DND-41 (cell line): ENCODE data around the gene CYP2C9.

Experiments used
- CTCF ChIP-seq: IDR thresholded peaks from 2 replicates; pipeline ENCODE4 v1.5.1; 2012; ENCODE audit warnings: borderline replicate concordance, low read length, moderate library complexity, mild to moderate bottlenecking; ENCODE audit not compliant: poor library complexity, severe bottlenecking; ENCODE audit errors: extremely low read depth
- EZH2 ChIP-seq: IDR thresholded peaks from 3 replicates; pipeline ENCODE4 v1.6.1; 2012; ENCODE audit warnings: borderline replicate concordance, low read depth, mild to moderate bottlenecking, moderate library complexity, low read length, inconsistent platforms; ENCODE audit not compliant: severe bottlenecking

- TF ChIP-seq CTCF = no peak
- TF ChIP-seq EZH2 = no peak
Observed at GRCh38 chr10:95039281-95039680, 100.8 kb downstream of the CYP2C9 start.
